AG09309 (cell line): ENCODE data around the gene FBXO41.

Source experiments
- DNase-seq: peaks from one replicate; pipeline ENCODE4 v3.0.0-alpha.2; 2010; ENCODE audit warnings: low read depth
- H3K4me3 ChIP-seq: 2 replicates; pipeline ENCODE4 v1.5.1; 2011; ENCODE audit warnings: mild to moderate bottlenecking, low read depth, low read length, moderate library complexity; ENCODE audit not compliant: control insufficient read depth
- TF ChIP-seq, protein P1 (sequence below): IDR thresholded peaks from 2 replicates; pipeline ENCODE4 v1.5.1; 2011; ENCODE audit warnings: mild to moderate bottlenecking, low read depth, low read length, inconsistent platforms; ENCODE audit not compliant: insufficient read depth, control insufficient read depth; ENCODE audit errors: missing control alignments

Gene FBXO41

DNA sequence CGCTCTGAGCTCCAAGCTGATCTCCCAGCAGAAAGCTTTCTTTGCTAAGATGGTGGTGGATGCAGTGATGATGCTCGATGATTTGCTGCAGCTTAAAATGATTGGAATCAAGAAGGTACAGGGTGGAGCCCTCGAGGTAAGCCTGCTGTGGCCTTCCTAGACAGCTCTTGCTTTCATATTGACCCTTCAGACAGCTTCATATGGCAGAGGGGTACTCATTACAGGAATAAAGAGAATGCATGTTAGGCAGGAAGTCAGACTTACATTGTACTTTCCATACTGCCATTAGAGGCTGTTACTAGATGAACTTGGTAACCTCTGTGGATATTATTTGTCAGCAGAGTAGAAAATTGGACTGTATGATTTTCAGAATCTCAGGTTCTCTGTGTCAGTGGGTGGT lies 39.7 kb downstream of the FBXO41 start:
- no peak overlapping the region for H3K4me3 ChIP-seq
- TF ChIP-seq, protein P1, sequence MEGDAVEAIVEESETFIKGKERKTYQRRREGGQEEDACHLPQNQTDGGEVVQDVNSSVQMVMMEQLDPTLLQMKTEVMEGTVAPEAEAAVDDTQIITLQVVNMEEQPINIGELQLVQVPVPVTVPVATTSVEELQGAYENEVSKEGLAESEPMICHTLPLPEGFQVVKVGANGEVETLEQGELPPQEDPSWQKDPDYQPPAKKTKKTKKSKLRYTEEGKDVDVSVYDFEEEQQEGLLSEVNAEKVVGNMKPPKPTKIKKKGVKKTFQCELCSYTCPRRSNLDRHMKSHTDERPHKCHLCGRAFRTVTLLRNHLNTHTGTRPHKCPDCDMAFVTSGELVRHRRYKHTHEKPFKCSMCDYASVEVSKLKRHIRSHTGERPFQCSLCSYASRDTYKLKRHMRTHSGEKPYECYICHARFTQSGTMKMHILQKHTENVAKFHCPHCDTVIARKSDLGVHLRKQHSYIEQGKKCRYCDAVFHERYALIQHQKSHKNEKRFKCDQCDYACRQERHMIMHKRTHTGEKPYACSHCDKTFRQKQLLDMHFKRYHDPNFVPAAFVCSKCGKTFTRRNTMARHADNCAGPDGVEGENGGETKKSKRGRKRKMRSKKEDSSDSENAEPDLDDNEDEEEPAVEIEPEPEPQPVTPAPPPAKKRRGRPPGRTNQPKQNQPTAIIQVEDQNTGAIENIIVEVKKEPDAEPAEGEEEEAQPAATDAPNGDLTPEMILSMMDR = no peak
- no peak for DNase-seq

DNA sequence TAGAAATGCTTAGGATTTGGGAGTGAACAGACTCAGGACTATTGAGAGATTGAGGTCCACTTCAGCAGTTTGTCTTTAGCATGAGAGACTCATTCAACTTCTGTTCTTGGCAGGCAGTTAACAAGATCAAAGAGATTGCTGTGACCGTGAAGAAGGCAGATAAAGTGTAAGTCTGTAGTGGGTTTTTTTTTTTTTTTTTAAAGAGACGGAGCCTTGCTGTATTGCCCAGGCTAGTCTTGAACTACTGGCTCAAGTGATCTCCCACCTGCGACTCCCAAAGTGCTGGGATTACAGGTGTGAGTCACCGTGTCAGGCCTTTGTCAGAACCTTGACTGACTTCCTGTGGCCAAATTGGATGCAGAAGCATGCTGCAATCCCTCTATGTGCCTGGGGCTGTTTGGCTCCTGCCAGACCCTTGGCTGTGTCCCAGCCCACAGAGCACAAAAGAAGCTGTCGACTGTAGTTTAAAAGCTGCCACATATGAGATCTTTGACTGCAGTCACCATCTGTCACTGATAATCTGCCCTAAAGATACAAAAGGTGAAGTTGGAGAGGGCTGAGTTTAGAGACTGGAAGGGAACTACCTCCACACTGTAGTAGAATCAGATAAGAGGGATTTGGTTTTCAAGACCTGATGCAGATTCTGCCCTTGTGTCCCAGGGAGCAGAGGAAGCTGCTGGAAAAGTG lies 40.3 kb downstream of the FBXO41 start:
- TF ChIP-seq, protein P1 = no peak

DNA sequence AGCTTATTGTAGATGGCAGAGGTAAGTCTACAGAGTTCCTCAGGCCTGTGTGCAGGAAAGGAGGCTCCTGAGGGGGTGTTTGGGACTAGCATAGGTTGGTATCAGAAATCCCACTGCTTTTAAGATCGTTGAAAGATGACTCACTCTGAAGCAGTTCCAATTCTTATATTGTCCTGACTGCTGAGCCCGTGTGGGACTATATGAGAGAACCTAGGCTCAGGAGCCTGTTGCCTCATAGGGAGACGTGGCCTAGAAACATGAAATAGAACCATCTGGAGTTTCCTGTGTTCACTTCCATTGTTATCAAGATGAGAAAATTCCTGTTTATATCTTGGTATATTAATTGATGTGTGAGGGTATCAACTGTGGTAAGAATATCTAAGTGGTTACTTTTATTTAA lies 44.5 kb downstream of the FBXO41 start:
- H3K4me3 ChIP-seq = no peak overlapping the region
- no peak for DNase-seq

More for the DNA sequence above, 40.3 kb downstream of the FBXO41 start:
- DNase-seq = peak; percentile 62
- H3K4me3 ChIP-seq = no peak overlapping the region

DNA sequence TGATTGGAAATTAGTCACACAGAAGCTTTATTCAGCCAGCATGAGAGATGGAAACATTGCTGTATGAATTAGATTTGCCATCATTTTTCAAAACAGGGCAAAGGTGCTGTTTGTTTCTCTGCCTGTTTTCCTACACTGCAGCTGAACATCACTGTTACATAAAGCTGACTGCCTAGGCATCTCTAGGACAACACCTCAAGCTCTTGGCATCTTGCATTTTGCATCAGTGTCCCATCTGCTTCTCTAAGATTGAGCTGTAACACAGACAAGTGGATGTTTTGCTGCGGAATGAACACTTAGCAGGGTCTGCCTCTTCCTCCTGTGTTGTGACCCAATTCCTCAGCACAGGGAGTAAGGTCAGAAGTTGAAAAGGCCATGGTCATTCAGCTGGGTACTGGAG lies 45.3 kb downstream of the FBXO41 start:
- TF ChIP-seq, protein P1 = no peak
- no peak overlapping the region for H3K4me3 ChIP-seq
- no peak for DNase-seq

More for the DNA sequence above, 44.5 kb downstream of the FBXO41 start:
- TF ChIP-seq, protein P1 = no peak

DNA sequence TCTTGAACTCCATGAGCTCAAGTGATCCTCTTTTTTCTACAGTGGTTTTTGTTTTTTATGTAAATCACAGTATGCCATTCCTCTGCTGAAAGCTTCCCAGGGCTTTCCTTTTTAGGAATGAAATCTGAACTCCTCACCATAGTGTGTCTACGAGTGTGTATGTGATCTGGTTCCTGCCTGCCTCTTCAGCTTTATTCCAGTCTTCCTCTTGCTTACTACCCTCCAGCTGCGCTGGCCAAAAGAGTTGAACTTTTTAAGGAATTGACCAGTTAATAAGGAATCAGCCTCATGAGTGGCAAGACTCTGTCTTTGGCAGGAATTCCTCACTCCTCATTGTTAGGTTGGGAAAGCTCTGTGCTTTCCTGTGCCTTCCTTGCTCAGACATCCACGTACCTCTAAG lies 46.1 kb downstream of the FBXO41 start:
- DNase-seq = no peak
- TF ChIP-seq, protein P1 = no peak
- H3K4me3 ChIP-seq = no peak overlapping the region

DNA sequence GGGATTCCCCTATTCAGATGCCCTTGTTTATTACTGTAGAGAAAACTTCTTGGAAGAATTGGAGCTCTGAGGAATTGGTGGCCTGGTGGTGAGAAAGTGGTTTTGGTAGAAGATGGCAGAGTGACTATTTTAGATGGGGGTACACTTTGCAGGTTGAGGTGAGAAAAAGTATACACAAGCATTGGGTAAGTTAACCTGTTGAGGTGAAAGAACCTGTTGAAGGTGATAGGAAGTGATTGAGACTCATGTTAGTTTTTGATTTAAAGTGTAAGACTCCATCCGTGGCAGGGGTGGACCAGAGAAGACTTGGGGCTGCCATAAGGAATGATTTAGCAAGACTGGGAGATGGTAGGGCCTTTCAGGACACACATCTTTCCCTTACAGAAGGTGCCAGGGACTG lies 47.1 kb downstream of the FBXO41 start:
- DNase-seq = no peak
- no peak overlapping the region for H3K4me3 ChIP-seq
- TF ChIP-seq, protein P1 = no peak

DNA sequence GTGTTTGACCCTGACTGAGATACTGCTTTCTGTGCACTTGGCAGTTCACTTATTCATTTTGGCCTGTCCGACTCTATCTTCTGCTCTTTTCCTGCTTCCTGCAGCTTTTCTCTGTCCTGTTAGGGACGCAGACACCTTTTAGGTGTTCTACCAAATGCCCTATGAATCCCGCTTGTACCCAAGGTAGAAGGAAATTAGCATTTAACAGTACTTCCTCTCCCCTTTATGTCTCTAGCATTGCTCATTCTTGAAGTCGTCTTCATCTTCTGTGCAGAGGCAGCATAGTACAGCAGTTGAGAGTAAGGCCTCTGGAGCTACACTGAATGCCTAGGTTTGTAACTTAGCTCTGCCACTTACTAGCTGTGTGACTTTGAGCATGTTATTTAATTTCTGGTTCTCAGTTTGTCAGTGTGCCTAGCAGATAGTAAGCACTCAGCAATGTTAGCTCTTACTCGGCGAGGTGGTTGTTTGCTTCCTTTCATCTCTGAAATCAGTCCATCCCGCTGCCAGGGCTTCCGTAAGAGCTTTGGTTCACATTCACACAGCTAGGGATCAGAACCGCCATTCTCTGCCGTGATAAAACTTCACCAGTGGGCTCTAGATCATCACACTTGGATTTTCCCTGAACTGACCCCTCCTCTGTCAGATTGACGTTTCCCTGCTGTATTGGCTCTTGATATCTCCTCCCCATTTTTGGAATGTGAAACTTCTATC lies 48.8 kb downstream of the FBXO41 start:
- H3K4me3 ChIP-seq = peak overlapping the region; percentile 83
- TF ChIP-seq, protein P1 = no peak
- DNase-seq = no peak
